ENCODE data around the gene SMOC1.
"Not testable (repeated sequence)": the region's sequence is repeated elsewhere in the genome, so short reads cannot be mapped to it uniquely, and the experiment has no call there.

SMOC1 gene

GRCh38 chr14:69903046-69903445 is 23.8 kb downstream of the SMOC1 start:
- H3K4me3 Mint-ChIP-seq; H3K27ac Mint-ChIP-seq; H3K36me3 Mint-ChIP-seq (ENCODE audit: low read depth); H3K4me1 Mint-ChIP-seq (ENCODE audit: low read depth); H3K9me3 Mint-ChIP-seq; H3K27me3 Mint-ChIP-seq: not testable (repeated sequence)

DNA sequence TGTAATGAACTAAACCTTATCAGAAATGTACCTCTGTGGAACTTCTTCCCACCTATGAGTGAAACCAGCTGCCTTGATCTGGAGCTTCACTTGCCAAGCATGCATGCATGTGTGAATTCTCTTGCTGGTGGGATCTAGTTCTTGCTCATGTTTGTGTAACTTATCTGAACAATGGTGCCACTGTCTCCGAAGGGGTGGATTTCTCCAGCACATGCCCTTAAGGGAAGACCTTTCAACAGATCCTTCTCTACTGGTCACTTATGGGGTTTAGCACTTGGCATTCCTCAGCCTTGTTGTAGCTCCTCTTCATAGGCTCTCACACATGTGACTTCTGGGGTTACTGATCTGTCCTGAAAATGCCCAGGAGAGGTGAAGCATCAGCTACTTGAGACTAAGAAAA is 25.0 kb downstream of the SMOC1 start:
- H3K36me3 Mint-ChIP-seq (ENCODE audit: low read depth) = no peaks in the 10 kb centered on the region
- no peak overlapping the region for H3K4me3 Mint-ChIP-seq
- H3K27ac Mint-ChIP-seq = no peak overlapping the region
- no peaks in the 10 kb centered on the region for H3K4me1 Mint-ChIP-seq (ENCODE audit: low read depth)
- H3K9me3 Mint-ChIP-seq = no peaks in the 10 kb centered on the region
- H3K27me3 Mint-ChIP-seq = peaks cover 7% of the 10 kb centered on the region

DNA sequence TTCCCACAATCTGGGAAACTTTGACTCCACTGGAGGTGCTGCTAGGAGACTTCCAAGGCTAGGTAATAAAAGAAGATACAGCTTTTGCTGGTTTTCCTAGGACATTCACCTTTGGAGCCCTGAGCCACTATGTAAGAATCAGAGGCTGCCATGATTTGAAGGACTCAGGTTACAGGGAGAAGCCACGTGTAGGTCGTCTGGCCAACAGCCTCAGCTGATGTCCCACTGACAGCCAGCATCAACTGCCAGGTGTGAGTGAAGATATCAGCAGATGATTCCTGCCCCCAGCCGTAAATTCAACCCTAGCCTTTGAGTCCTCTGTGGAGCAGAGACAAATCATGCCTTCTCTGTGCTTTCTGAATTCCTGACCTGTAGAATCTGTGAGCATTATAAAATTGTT is 27.0 kb downstream of the SMOC1 start:
- Mint-ChIP-seq H3K4me1 (ENCODE audit: low read depth) (no peaks in the 10 kb centered on the region), H3K27ac (no peak overlapping the region), H3K4me3 (no peak overlapping the region), H3K9me3 (no peaks in the 10 kb centered on the region), H3K27me3 (peaks cover 3% of the 10 kb centered on the region), H3K36me3 (ENCODE audit: low read depth) (no peaks in the 10 kb centered on the region)

DNA sequence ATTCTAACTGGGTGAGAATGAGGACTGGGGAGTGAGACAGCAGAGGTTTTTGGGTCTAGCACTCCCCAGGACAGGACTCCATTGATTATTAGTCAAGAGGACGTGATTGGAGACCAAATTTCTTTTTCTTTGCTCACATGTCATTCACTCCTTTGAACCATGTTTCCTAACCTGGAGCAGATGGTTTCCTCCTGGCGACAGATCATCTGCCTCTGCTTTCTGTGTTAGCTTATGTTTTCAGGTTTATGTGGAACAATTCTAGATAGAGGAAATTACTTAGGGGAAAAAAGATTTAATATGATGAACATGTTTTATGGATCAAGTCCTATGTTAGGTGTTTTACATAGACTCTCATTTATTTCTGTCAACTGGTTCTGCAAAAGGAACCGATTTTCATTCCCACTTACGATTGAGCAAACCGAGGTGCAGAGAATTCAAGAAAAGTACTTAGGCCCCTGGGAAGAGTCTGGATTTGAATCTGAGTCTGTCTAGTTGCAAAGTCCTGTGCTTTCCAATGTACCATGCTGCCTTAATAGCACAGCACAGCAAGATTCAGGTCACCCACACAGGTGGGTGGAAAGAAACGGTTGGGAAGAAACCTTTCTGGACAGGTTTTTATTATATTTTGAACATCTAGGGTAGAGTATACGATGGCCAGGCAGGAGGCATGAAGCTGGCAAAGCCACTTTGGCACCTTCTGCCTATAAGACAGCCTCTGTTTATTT is 30.8 kb downstream of the SMOC1 start:
- H3K36me3 Mint-ChIP-seq (ENCODE audit: low read depth) = no peaks in the 10 kb centered on the region
- no peaks in the 10 kb centered on the region for H3K4me1 Mint-ChIP-seq (ENCODE audit: low read depth)
- H3K4me3 Mint-ChIP-seq = no peak overlapping the region
- H3K27me3 Mint-ChIP-seq = peaks cover 3% of the 10 kb centered on the region
- no peak overlapping the region for H3K27ac Mint-ChIP-seq
- no peaks in the 10 kb centered on the region for H3K9me3 Mint-ChIP-seq

DNA sequence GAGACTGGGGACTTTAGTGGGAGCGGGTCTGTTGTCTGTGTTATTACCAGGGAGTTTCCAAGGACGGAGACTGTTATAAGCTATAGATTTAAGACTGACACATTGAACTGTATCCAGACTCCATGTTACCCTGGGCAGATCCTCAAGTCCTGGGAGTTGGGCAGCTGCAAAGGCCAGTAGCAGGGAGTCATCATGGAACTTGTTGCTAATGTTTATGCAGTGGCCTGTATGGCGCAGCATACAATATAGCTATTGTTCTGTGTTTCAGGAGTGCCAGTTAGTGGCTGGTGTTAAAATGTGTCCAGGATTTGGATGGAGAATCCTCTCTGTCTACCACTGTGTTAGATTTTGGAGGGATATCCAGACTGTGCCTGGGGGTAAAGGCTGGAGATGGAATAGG is 31.7 kb downstream of the SMOC1 start:
- Mint-ChIP-seq H3K36me3 (ENCODE audit: low read depth) (no peaks in the 10 kb centered on the region), H3K9me3 (no peaks in the 10 kb centered on the region), H3K4me1 (ENCODE audit: low read depth) (no peaks in the 10 kb centered on the region), H3K27ac (no peak overlapping the region), H3K27me3 (peaks cover 12% of the 10 kb centered on the region), H3K4me3 (no peak overlapping the region)

DNA sequence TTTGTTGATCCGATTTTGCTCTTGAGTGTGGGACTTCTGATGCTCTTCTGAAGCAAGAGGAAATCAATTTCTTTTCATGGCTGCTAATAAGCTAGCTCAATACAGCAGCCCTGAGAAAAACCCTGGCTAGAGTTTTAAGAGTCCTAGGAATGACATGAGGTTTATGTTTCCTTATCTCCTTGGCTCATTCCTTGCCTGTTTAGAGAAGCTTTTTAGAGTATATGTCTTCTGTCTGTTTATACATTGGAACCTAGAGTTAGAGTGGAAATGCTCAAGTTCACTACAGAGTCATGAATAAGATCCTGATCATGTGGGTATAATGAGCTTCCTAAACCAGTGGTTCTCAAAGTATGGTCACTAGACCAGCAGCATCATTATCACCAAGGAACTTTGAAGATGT is 34.5 kb downstream of the SMOC1 start:
- Mint-ChIP-seq H3K36me3 (ENCODE audit: low read depth) (no peaks in the 10 kb centered on the region), H3K27me3 (peaks cover 23% of the 10 kb centered on the region), H3K4me1 (ENCODE audit: low read depth) (no peaks in the 10 kb centered on the region), H3K27ac (no peak overlapping the region), H3K4me3 (no peak overlapping the region), H3K9me3 (no peaks in the 10 kb centered on the region)

DNA sequence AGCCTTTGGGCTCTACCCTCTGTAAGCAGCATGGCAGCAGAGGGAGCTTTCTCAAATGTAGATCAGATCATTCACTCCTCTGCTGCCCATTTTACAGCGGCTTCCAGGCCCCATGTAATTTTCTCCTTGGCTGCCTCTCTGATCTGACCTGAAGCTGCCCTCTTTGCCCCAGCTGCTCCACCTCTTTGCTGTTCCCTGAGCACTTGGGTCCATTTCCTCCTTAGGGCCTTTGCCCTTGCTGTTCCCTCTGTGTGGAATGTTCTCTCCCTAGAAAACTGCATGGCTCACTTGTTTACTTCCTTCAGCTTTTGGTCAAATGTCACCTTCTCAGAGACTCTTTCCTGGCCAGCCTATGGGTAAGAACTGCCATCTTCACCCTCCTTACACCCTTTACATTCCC is 37.2 kb downstream of the SMOC1 start:
- H3K36me3 Mint-ChIP-seq (ENCODE audit: low read depth) = no peaks in the 10 kb centered on the region

DNA sequence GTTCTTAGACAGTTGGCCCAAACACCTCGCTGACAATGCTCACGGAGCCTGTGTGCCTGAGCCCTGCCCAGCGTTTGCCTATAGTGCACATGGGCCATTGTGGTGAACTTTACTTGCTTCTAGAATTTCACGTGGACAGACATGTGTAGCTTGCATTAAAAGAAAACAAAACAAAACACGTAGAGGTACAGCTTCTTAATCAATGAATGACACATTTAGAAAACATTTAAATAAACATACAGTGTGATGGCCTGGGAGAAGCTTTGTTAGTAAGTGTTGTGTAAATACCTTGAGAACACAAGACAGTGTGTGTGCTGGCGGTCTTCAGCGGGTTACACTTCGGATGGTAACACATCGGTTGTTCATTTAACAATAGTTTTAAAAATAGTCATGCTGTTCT is 38.1 kb downstream of the SMOC1 start:
- Mint-ChIP-seq H3K9me3 (no peaks in the 10 kb centered on the region), H3K27me3 (peaks cover 24% of the 10 kb centered on the region), H3K27ac (no peak overlapping the region), H3K4me3 (no peak overlapping the region), H3K4me1 (ENCODE audit: low read depth) (no peaks in the 10 kb centered on the region), H3K36me3 (ENCODE audit: low read depth) (no peaks in the 10 kb centered on the region)

More for the DNA sequence above, 37.2 kb downstream of the SMOC1 start:
- H3K27me3 Mint-ChIP-seq = peaks cover 23% of the 10 kb centered on the region
- no peaks in the 10 kb centered on the region for H3K9me3 Mint-ChIP-seq
- no peak overlapping the region for H3K4me3 Mint-ChIP-seq
- no peak overlapping the region for H3K27ac Mint-ChIP-seq
- no peaks in the 10 kb centered on the region for H3K4me1 Mint-ChIP-seq (ENCODE audit: low read depth)

- Mint-ChIP-seq H3K4me3 (no peak overlapping the region), H3K27ac (no peak overlapping the region), H3K36me3 (ENCODE audit: low read depth) (no peaks in the 10 kb centered on the region), H3K9me3 (no peaks in the 10 kb centered on the region), H3K4me1 (ENCODE audit: low read depth) (no peaks in the 10 kb centered on the region), H3K27me3 (peaks cover 28% of the 10 kb centered on the region)
Measured at GRCh38 chr14:69919815-69920214, 40.6 kb downstream of the SMOC1 start.

GRCh38 chr14:69921052-69921451 is 41.8 kb downstream of the SMOC1 start:
- peaks cover 18% of the 10 kb centered on the region for H3K27me3 Mint-ChIP-seq
- no peaks in the 10 kb centered on the region for H3K9me3 Mint-ChIP-seq
- no peak overlapping the region for H3K4me3 Mint-ChIP-seq
- H3K27ac Mint-ChIP-seq = no peak overlapping the region
- H3K36me3 Mint-ChIP-seq (ENCODE audit: low read depth) = no peaks in the 10 kb centered on the region
- H3K4me1 Mint-ChIP-seq (ENCODE audit: low read depth) = no peaks in the 10 kb centered on the region

DNA sequence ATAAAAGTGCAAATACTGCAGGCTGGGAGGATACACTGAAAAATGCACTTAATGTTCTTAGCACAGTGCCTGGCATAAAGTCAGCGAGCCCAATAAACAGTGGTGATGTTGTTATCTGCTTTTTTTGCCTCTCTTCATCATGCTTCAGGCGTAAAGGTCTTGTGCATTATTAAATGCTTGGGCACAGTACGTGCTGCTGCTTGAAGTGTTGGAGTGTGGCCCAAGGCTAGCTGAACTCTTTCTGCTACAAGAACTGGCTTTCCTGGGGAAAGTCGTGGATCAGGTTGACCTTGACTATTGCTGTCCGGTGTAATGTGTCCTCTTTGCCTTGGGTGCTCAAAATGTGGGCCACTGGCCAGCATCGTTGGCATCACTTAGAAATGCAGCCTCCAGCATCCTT is 43.0 kb downstream of the SMOC1 start:
- Mint-ChIP-seq H3K4me3 (no peak overlapping the region), H3K36me3 (ENCODE audit: low read depth) (no peaks in the 10 kb centered on the region), H3K27ac (no peak overlapping the region), H3K4me1 (ENCODE audit: low read depth) (no peaks in the 10 kb centered on the region), H3K27me3 (peaks cover 13% of the 10 kb centered on the region), H3K9me3 (no peaks in the 10 kb centered on the region)

DNA sequence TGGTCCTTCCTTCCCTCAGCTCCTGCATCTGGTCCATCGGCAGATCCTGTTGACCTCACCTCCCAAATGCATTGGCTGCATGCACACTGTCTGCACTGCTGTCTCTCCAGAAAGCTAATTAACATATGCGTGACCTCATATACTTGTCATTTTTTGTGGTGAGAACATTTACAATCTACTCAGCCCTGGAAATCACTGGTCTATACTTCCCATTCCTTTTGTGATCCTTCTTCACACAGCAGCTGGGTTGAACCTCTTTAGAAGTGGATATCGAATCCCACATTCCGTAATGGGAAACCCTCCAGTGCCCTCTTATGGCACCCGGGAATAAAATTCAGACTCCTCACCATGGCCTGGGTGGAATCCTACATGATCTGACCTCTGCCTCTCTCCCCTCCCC is 45.0 kb downstream of the SMOC1 start:
- peaks cover 17% of the 10 kb centered on the region for H3K27me3 Mint-ChIP-seq
- no peak overlapping the region for H3K27ac Mint-ChIP-seq
- no peaks in the 10 kb centered on the region for H3K4me1 Mint-ChIP-seq (ENCODE audit: low read depth)
- H3K9me3 Mint-ChIP-seq = no peaks in the 10 kb centered on the region
- H3K36me3 Mint-ChIP-seq (ENCODE audit: low read depth) = no peaks in the 10 kb centered on the region
- no peak overlapping the region for H3K4me3 Mint-ChIP-seq

DNA sequence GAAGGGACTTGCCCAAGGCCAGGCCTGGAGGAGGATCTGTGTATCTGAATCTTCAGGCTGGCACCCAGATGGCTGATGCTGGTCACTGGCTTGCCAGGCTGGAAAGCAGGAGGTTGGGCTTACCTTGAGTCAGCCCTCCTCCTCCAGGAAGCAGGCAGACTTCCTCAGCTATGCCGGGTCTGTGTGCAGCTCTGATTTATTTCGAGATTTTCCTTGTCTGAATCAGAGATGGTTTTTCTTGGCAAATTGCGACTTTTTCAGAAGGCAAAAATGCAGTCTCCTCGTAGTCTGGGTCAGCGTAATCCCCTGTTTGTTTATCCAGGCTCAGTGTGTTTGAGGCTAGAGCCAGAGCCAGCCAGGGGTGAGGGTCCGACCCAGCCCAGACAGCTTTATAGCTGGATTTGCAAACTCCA is 48.9 kb downstream of the SMOC1 start:
- no peak overlapping the region for H3K27ac Mint-ChIP-seq
- H3K36me3 Mint-ChIP-seq (ENCODE audit: low read depth) = no peaks in the 10 kb centered on the region
- H3K4me3 Mint-ChIP-seq = no peak overlapping the region
- H3K27me3 Mint-ChIP-seq = peaks cover 27% of the 10 kb centered on the region
- no peaks in the 10 kb centered on the region for H3K4me1 Mint-ChIP-seq (ENCODE audit: low read depth)
- H3K9me3 Mint-ChIP-seq = no peaks in the 10 kb centered on the region

DNA sequence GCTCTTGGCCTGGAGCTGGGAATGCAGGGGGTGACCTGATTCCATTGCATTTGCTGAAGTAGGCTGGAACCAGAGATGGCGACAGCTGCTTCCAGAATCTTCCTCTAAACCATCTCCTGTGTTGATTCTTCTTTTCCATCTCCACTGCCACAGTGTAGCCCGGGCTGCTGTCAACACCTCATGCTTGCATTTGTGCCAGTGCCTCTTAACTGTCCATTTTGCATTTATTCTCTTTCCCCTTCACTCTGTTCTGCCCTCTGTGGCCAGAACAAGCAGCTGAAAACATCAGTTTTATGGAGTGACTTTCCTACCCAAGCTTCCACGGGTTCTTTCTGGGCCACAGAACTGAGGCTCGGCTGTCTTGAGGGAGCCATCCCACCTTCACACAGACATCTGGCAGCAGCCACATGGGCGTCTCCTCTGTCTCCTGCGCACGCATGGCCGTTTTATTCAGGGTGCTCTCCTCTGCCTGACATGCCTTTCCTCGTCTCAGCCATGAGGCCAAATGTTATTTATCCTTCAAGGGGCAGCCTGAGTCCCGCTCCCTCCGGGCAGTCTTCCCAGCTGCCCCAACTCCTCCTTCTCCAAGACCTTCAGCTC is 51.7 kb downstream of the SMOC1 start:
- Mint-ChIP-seq H3K4me3 (no peak overlapping the region), H3K27ac (no peak overlapping the region), H3K36me3 (ENCODE audit: low read depth) (no peaks in the 10 kb centered on the region), H3K27me3 (peaks cover 31% of the 10 kb centered on the region), H3K4me1 (ENCODE audit: low read depth) (no peaks in the 10 kb centered on the region), H3K9me3 (no peaks in the 10 kb centered on the region)

GRCh38 chr14:69931960-69932359 is 52.7 kb downstream of the SMOC1 start:
- H3K36me3 Mint-ChIP-seq (ENCODE audit: low read depth) = no peaks in the 10 kb centered on the region
- no peak overlapping the region for H3K4me3 Mint-ChIP-seq
- no peaks in the 10 kb centered on the region for H3K4me1 Mint-ChIP-seq (ENCODE audit: low read depth)
- H3K9me3 Mint-ChIP-seq = no peaks in the 10 kb centered on the region
- H3K27me3 Mint-ChIP-seq = peaks cover 38% of the 10 kb centered on the region
- H3K27ac Mint-ChIP-seq = no peak overlapping the region

DNA sequence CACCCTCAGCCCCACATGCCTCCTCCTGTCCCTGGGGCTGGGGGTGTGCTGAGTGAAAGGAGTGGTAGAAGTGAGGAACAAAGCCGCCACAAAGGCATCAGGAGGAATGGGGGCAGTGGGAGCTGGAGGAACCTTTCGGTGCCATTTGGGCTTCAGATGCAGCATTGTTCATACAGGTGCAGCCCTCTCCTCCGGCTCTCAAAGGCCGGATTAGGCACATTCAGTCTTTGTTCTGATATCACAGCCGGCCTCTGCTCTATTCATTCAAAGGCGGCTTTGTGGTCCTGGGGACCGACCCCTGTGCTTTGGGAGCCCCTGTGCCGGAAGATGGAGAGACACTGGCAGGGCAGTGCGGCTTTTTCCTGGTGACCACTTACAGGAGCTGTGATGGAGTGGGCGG is 53.2 kb downstream of the SMOC1 start:
- H3K9me3 Mint-ChIP-seq = no peaks in the 10 kb centered on the region

More for the DNA sequence above, 53.2 kb downstream of the SMOC1 start:
- Mint-ChIP-seq H3K4me3 (no peak overlapping the region), H3K4me1 (ENCODE audit: low read depth) (no peaks in the 10 kb centered on the region), H3K36me3 (ENCODE audit: low read depth) (no peaks in the 10 kb centered on the region), H3K27me3 (peaks cover 38% of the 10 kb centered on the region), H3K27ac (no peak overlapping the region)
